NCI-H2227 treated with DMSO at 0.1 percent for 48 hours (cell line): Measurements from ENCODE around the gene OR2G6.
"Not testable (repeated sequence)": the region's sequence is repeated elsewhere in the genome, so short reads cannot be mapped to it uniquely, and the experiment has no call there.

Source experiments
- DNase-seq: peaks from one replicate; lab custom pipeline; 2025; lab: John Stamatoyannopoulos, UW

The OR2G6 gene

GRCh38 chr1:248507773-248508172 lies at the start of gene OR2G6:
Gene OR2G6, plus strand, starts transcription at chr1:248508073. Its CDS starts 13,574 bp downstream, at chr1:248521647.
- not testable (repeated sequence) for DNase-seq

DNA sequence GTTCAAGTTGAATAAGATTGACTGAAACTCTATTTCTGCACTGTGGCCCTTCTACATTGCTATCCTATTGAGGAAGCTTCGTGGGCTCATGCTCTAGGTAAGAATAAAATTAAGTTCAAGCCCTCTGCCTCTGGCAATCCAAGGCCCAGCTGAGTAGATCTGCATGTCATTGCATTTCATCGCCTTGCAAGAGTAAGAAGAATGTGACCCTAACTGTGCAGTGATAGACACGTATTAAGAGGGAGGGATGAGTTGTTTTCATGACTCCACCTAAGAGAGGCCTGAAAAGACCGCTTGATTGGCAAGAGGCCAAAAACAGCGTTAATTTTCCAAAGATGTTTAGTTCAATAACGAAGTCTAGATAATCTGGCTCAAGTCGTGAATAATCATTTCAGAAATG lies 48.8 kb upstream of the OR2G6 start:
- not testable (repeated sequence) for DNase-seq

DNA sequence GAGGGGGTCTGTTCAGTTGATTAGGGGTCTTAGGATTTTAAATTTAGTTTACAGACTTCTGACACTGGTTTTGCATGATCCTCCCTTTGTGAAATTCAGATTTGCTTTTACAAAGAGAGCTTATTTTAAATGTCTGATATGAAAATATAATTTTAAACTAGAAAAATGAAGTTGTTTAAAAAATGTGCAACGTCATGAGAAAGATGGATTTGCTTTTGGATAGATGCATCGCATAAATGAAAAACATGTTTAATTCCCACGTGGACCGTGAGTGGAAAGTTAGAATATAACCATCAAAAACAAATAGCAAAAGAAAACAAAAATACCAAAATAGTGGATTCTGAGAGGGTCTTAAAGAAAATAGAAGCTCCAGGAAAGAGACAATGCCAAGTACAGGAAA lies 36.7 kb upstream of the OR2G6 start:
- no peak for DNase-seq

- not testable (repeated sequence) for DNase-seq
These were observed 35.8 kb upstream of the OR2G6 start for GRCh38 chr1:248472111-248472510.

DNA sequence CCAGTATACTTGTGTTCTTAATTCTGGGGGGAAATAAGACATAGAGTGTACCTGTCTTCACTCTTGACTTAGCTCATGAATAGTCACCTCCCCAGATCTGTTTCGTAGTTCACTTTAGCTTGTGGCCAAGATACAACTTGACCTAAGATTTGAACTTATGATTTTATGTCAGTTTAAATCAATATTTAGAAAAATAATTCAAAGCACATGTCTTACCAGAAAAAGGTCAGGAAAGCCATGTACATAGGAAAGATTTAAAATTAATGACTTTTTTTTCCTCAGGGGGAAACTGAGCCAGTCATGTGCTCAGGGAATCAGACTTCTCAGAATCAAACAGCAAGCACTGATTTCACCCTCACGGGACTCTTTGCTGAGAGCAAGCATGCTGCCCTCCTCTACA lies 34.8 kb upstream of the OR2G6 start, which contains the start of gene OR2T3:
TSS of gene OR2T3 (plus strand) at position 301 of the 400 bp plus-strand sequence. CDS start at position 301, 0 bp downstream.
- not testable (repeated sequence) for DNase-seq

- DNase-seq = not testable (repeated sequence)
These were observed 32.2 kb upstream of the OR2G6 start for GRCh38 chr1:248475660-248476059.

DNA sequence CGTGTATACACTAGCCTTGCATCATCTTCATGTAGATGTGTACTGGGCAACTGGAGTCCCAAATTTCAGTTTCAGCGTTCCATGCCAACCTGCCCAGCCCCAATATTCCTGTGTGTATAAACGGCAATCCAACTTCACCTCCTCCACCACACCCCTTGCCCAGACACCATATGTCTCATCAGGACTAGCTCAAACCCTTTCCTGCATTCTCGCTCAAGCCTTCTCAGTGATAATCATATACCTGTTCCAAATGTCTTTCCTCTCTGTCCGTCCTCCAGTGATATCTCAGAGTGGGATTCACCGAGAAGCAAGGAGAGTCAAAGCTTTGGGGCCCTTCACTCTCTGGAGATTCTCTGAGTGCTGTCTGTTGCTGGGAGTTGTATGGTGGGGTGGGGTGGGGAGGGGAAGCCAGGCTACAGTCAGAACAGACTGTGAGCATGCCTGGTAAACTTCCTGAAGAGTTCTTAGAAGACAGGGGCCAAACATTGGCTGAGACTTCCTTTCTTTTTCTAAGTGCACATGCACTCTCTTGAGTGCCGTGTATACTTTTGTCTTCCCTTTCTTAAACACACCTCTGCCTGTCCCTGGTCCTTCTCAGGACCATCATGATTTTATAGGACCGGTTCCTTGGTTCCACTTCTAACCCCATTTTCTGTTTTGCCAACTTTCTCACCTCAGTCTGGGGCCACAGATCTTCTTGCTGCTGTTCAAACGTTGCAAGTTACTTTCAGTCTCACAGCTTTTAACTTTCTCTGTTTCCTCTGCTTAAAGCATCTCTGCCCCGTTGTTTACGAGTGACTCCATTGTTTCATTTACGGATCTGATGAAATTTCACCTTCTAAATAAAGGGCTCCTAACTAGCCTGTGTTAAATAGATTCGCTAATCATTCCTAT lies 25.9 kb upstream of the OR2G6 start:
- not testable (repeated sequence) for DNase-seq

DNA sequence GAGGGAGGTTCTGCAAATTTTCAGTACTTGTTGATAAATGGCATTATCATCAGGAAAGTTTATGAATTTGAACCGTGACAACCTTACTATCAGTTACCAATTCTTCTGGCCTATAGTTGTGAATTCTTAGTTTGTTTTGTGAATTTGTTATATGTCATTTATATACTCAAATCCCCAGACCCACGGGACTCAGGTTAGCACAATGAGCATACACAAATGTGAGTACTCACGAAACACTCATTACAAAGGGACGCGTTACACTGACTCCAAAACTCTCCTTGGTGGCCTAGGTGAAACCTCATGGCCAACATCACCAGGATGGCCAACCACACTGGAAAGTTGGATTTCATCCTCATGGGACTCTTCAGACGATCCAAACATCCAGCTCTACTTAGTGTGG lies 19.6 kb upstream of the OR2G6 start, which contains the start of gene OR2T5:
TSS of gene OR2T5 (plus strand) at position 301 of the 400 bp plus-strand sequence. CDS start at position 301, 0 bp downstream.
- DNase-seq = not testable (repeated sequence)

DNA sequence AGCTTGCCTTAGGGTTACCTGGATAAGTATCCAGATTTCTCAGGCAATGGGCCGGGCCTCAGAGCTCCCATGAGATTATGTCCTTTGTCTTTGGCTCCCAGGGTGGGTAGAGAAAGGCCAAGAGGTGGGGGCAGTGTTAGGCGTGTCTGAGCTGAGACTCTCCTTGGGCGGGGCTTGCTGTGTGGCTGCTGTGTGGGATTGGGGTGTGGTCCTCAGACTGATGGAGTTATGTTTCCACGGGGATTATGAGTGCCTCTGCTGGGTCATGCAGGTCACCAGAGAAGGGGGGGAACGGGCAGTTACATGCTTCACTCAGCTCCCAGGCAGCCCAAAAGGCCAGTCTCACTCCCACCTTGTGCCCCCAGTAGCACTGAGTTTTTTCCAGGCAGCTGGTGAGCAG lies 11.2 kb upstream of the OR2G6 start:
- not testable (repeated sequence) for DNase-seq

DNA sequence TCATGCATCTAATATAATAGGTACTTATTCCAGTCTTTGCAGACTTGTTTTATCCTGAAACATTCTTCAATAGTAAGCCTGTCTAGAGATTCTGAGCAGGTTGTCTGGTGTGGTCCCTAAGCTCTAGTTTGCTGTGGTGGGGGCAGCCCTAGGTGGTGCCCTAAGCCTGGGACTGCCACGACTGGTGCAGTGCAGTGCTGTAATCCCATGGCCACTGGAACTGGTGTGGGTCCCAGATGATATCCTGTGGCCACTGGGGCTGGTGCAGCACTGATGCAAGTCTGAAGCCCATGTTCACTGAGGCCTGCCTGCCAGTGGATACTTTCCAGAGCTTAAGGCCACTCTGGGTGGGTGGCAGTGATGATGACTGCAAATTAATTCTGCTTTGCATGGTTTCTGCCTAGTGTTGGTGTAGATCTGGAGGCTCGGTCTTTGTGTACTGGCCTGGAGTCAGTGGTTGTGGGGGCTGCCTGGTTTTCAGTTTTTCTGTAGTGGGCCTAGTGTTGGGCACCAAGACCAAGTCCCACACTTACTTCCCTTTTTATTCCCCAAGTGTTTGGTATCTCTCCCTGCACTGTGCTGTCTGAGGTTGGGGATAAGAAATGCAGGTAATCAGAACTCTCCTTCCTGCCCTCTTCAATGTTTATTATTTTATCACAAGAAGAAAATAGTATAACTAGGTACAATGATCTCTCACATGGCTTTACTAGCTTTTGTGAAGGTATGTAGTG lies 7.4 kb upstream of the OR2G6 start:
- DNase-seq = not testable (repeated sequence)

DNA sequence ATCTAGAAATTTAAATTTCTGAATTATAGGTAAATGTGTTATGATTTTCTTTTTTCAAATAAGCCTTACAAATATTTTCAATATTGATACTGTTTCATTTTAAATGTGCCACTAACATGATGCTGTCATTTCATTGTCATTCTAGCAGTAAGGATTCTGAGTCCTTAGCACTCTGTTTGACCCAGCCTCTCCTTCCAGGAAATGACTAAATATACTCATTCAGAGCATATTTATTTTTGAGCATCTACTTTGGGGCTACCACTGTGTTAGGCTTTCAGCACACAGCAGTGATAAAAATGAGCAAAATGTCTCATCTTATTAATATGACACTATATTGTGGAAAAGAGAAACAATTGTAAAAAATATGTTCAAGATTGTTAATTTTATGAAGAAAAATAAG lies 2.3 kb downstream of the OR2G6 start:
- not testable (repeated sequence) for DNase-seq

GRCh38 chr1:248521856-248522255 lies 14.0 kb downstream of the OR2G6 start:
- DNase-seq = no peak

DNA sequence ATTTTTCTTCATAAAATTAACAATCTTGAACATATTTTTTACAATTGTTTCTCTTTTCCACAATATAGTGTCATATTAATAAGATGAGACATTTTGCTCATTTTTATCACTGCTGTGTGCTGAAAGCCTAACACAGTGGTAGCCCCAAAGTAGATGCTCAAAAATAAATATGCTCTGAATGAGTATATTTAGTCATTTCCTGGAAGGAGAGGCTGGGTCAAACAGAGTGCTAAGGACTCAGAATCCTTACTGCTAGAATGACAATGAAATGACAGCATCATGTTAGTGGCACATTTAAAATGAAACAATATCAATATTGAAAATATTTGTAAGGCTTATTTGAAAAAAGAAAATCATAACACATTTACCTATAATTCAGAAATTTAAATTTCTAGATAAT lies 29.6 kb downstream of the OR2G6 start:
- DNase-seq = not testable (repeated sequence)

- DNase-seq = not testable (repeated sequence)
These were observed 39.5 kb downstream of the OR2G6 start for GRCh38 chr1:248547383-248547782.

DNA sequence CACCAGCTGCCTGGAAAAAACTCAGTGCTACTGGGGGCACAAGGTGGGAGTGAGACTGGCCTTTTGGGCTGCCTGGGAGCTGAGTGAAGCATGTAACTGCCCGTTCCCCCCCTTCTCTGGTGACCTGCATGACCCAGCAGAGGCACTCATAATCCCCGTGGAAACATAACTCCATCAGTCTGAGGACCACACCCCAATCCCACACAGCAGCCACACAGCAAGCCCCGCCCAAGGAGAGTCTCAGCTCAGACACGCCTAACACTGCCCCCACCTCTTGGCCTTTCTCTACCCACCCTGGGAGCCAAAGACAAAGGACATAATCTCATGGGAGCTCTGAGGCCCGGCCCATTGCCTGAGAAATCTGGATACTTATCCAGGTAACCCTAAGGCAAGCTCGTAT lies 43.2 kb downstream of the OR2G6 start:
- DNase-seq = not testable (repeated sequence)

DNA sequence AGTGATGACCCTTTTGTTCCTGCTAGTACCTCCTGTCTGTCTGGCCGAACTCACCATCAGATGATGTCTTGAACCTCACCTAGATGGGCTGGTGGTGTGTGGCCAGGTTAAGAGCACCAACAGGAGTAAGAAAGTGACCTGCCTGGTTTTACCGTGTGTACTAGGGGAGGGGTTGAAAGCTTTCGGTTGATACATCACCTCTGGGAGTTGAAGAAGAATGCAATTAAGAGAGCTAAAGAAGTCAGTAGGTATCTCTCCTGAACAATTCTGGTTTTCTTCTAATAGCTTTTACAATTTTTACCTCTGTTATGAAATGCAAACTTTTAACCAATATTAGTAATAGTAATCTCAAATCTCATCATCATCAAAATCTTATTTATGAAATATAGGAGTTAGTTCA lies 54.8 kb downstream of the OR2G6 start, which contains the start of gene OR2T29:
TSS of gene OR2T29 (minus strand) at position 101 of the 400 bp plus-strand sequence. CDS start 3,281 bp downstream, outside the sequence.
- DNase-seq = not testable (repeated sequence)

GRCh38 chr1:248565530-248566373 lies 57.9 kb downstream of the OR2G6 start:
- not testable (repeated sequence) for DNase-seq

DNA sequence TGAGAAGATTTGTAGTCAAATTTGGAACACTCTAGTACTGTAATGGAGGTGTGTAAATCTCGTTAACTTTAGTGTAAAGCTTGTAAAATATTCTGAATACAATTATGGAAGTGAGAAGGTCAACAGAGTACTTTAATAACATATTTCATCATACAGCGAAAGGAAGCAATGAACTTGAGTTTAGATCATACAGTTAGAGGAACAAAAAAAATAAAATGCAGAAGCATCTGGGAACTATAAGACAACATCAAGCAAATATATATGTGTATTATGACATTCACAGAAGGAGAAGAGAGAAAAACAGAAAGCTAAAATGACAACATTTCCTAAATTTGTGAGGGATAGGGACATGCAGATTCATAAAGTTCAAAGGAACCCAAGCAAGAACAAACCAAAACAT lies 61.2 kb downstream of the OR2G6 start:
- not testable (repeated sequence) for DNase-seq

DNA sequence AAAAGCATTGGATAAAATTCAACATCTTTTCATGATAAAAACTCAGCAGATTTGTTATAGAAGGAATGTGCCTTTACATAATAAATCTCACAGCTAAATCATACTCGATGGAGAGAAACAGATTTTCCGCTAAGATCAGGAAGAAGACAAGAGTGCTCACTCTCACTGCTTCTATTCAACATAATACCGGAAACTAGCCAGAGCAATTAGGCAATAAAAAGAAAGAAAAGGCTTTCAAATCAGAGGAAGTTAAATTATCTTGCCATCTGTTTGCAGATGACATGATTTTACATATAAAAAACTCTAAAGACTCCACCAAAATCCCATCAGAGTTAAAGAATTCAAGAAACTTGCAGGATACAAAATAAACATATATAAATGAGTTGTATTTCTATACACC lies 62.9 kb downstream of the OR2G6 start:
- not testable (repeated sequence) for DNase-seq

- DNase-seq = not testable (repeated sequence)
These were observed 64.2 kb downstream of the OR2G6 start for GRCh38 chr1:248572049-248572448.

DNA sequence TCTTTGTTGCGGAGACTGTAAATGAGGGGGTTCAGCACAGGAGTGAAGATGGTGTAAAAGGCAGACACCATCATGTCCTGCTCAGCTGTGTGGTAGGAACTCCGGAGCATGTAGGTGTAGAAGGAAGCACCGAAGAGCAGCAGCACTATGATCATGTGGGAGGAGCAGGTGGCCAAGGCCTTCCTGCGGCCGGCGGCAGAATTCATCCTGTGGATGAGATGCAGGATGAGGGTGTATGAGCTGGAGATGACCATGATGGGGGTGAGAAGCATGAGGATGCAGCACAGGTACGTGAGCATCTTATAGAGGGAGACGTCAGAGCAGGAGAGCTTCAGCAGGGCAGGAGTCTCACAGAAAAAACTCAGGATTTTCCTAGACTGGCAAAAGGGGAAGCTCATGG lies 66.0 kb downstream of the OR2G6 start:
- not testable (repeated sequence) for DNase-seq
